ENCODE measurements around the gene FGFRL1. TPM values are rescaled to one million over a fixed set of nuclear protein-coding genes. Genes with fewer than 3 reads are reported as not detected.

Gene FGFRL1
- polyA plus RNA-seq, 2 of the 4 experiments (the other 2 are of a cell fraction), result 4.7 to 11.2 TPM

DNA sequence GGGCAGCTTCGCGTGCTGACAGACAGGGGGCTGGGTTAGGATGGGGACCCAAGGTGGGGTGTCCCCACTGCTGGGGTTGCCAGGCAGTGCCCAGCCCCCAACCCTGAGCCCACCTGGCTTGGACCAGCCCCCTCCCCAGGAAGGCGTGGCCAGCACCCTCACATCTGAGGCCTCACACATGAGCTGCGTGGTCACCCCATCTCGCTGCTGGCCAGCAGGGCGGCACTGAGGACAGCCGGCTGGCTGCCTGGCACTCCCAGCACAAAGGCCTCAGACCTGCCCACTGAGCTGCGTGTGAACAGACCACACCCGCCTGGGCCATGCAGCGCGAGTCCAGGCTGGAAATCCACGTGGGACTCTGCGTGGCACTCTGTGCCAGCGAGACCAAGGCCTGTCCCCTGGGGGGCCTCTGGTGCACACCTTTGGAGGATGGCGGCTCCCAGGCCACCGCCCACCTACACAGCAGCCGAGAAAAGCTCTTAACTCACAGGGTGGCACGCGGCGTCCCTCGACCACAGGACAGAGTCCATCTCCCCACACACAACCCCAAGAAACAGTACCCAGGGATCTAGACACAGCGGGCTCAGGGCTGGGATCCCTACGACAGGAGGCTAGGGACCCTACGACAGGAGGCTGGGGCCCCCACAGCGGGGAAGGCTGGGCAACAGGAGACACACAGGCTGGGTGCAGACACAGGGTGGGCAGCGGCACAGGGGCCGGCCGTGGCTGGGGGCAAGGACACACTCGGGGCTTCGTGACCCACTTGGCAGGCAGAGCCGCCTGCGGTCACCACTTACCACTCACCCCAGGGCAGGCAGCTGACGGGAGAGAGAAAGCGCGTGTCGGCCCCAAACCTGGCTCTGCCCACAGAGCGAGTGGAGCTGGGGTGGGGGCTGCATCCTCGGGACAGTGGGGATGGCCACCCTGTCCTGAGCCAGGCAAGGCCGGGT, 47.9 kb upstream of the FGFRL1 start:
- Histone ChIP-seq H3K27ac (no peak overlapping the region), H3K4me1 (no peaks in the 10 kb centered on the region), H3K9me3 (no peaks in the 10 kb centered on the region), H3K4me2 (no peak overlapping the region), H3K4me3 (no peak overlapping the region)
- no peak for ATAC-seq
- WGBS (ENCODE audit: missing lambda C conversion rate), result 91% methylated on average over 18 of the region's 39 CpGs
- no peak for FAIRE-seq
- no peak for DNase-seq (ENCODE audit: low read depth in 1 of 2, low spot score in 1 of 2)
- TF ChIP-seq RNF2 (IDR thresholded peaks at IDR 0.05; ENCODE audit: borderline replicate concordance, low read depth) (no peak), MAZ (IDR thresholded peaks at IDR 0.05; ENCODE audit: borderline replicate concordance, low read depth, low read length) (no peak), CHD4 (IDR thresholded peaks at IDR 0.05; ENCODE audit: borderline replicate concordance) (no peak), KDM5A (IDR thresholded peaks at IDR 0.05) (no peak), TP53 (CRISPR knock-in tag; IDR thresholded peaks at IDR 0.05) (no peak), KDM1A (IDR thresholded peaks at IDR 0.05; ENCODE audit: low read depth) (no peak)
- TF ChIP-seq, protein P1, sequence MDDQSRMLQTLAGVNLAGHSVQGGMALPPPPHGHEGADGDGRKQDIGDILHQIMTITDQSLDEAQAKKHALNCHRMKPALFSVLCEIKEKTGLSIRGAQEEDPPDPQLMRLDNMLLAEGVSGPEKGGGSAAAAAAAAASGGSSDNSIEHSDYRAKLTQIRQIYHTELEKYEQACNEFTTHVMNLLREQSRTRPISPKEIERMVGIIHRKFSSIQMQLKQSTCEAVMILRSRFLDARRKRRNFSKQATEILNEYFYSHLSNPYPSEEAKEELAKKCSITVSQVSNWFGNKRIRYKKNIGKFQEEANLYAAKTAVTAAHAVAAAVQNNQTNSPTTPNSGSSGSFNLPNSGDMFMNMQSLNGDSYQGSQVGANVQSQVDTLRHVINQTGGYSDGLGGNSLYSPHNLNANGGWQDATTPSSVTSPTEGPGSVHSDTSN (IDR thresholded peaks at IDR 0.05), result no peak
- TF ChIP-seq, protein P2, sequence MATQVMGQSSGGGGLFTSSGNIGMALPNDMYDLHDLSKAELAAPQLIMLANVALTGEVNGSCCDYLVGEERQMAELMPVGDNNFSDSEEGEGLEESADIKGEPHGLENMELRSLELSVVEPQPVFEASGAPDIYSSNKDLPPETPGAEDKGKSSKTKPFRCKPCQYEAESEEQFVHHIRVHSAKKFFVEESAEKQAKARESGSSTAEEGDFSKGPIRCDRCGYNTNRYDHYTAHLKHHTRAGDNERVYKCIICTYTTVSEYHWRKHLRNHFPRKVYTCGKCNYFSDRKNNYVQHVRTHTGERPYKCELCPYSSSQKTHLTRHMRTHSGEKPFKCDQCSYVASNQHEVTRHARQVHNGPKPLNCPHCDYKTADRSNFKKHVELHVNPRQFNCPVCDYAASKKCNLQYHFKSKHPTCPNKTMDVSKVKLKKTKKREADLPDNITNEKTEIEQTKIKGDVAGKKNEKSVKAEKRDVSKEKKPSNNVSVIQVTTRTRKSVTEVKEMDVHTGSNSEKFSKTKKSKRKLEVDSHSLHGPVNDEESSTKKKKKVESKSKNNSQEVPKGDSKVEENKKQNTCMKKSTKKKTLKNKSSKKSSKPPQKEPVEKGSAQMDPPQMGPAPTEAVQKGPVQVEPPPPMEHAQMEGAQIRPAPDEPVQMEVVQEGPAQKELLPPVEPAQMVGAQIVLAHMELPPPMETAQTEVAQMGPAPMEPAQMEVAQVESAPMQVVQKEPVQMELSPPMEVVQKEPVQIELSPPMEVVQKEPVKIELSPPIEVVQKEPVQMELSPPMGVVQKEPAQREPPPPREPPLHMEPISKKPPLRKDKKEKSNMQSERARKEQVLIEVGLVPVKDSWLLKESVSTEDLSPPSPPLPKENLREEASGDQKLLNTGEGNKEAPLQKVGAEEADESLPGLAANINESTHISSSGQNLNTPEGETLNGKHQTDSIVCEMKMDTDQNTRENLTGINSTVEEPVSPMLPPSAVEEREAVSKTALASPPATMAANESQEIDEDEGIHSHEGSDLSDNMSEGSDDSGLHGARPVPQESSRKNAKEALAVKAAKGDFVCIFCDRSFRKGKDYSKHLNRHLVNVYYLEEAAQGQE (IDR thresholded peaks at IDR 0.05), result no peak
- TF ChIP-seq, protein P3, sequence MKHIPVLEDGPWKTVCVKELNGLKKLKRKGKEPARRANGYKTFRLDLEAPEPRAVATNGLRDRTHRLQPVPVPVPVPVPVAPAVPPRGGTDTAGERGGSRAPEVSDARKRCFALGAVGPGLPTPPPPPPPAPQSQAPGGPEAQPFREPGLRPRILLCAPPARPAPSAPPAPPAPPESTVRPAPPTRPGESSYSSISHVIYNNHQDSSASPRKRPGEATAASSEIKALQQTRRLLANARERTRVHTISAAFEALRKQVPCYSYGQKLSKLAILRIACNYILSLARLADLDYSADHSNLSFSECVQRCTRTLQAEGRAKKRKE (CRISPR knock-in tag; IDR thresholded peaks at IDR 0.05; ENCODE audit: low read depth), result no peak
- TF ChIP-seq, protein P4, sequence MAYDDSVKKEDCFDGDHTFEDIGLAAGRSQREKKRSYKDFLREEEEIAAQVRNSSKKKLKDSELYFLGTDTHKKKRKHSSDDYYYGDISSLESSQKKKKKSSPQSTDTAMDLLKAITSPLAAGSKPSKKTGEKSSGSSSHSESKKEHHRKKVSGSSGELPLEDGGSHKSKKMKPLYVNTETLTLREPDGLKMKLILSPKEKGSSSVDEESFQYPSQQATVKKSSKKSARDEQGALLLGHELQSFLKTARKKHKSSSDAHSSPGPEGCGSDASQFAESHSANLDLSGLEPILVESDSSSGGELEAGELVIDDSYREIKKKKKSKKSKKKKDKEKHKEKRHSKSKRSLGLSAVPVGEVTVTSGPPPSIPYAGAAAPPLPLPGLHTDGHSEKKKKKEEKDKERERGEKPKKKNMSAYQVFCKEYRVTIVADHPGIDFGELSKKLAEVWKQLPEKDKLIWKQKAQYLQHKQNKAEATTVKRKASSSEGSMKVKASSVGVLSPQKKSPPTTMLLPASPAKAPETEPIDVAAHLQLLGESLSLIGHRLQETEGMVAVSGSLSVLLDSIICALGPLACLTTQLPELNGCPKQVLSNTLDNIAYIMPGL (CRISPR knock-in tag; IDR thresholded peaks at IDR 0.05; ENCODE audit: borderline replicate concordance), result no peak
- ChIA-PET CTCF (interaction anchor here (0.6 to 1.7 kb wide), 3 partner anchors 20 to 304 kb away, joined by 3 to 4 read pairs (median 3); no protein-coding TSS in a partner anchor), POLR2A (no interaction called here)

- FAIRE-seq, result no peak
- Histone ChIP-seq H3K4me3 (no peak overlapping the region), H3K27ac (no peak overlapping the region), H3K4me1 (no peaks in the 10 kb centered on the region), H3K4me2 (no peak overlapping the region), H3K9me3 (no peaks in the 10 kb centered on the region)
- 90% methylated on average over 5 of the region's 23 CpGs for WGBS (ENCODE audit: missing lambda C conversion rate)
- ATAC-seq, result no peak
- no peak for TF ChIP-seq CHD2 (IDR thresholded peaks at IDR 0.05; ENCODE audit: low read length, partially characterized antibody)
- TF ChIP-seq, protein P5, sequence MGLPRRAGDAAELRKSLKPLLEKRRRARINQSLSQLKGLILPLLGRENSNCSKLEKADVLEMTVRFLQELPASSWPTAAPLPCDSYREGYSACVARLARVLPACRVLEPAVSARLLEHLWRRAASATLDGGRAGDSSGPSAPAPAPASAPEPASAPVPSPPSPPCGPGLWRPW (IDR thresholded peaks at IDR 0.05), result no peak
- TF ChIP-seq POLR2A (IDR thresholded peaks at IDR 0.05; ENCODE audit: low read length), result no peak
- TF ChIP-seq SREBF2 (IDR thresholded peaks at IDR 0.05), result no peak
- no peak for TF ChIP-seq HOXA7 (CRISPR knock-in tag; IDR thresholded peaks at IDR 0.05)
- TF ChIP-seq CBX2 (IDR thresholded peaks at IDR 0.05; ENCODE audit: borderline replicate concordance, low read depth), result no peak
- TF ChIP-seq CHD4 (IDR thresholded peaks at IDR 0.05; ENCODE audit: borderline replicate concordance), result no peak
- TF ChIP-seq FOSL2 (IDR thresholded peaks at IDR 0.05), result no peak
- no peak for TF ChIP-seq FOSL2 (CRISPR knock-in tag; IDR thresholded peaks at IDR 0.05)
- CTCF ChIA-PET, result interaction anchor here (0.9 to 1.7 kb wide), 2 partner anchors 21 to 303 kb away, joined by 3 to 4 read pairs; no protein-coding TSS in a partner anchor
- POLR2A ChIA-PET, result no interaction called here
- no peak for DNase-seq (ENCODE audit: low read depth in 1 of 2, low spot score in 1 of 2)
Measured at GRCh38 chr4:964346-965025, 46.9 kb upstream of the FGFRL1 start.
